NCI-H526 treated with DMSO at 0.1 percent for 48 hours (cell line): ENCODE results near the gene CDH4.

ENCODE experiments used
- DNase-seq: peaks from one replicate; lab custom pipeline; 2025; lab: John Stamatoyannopoulos, UW

Gene CDH4

DNA sequence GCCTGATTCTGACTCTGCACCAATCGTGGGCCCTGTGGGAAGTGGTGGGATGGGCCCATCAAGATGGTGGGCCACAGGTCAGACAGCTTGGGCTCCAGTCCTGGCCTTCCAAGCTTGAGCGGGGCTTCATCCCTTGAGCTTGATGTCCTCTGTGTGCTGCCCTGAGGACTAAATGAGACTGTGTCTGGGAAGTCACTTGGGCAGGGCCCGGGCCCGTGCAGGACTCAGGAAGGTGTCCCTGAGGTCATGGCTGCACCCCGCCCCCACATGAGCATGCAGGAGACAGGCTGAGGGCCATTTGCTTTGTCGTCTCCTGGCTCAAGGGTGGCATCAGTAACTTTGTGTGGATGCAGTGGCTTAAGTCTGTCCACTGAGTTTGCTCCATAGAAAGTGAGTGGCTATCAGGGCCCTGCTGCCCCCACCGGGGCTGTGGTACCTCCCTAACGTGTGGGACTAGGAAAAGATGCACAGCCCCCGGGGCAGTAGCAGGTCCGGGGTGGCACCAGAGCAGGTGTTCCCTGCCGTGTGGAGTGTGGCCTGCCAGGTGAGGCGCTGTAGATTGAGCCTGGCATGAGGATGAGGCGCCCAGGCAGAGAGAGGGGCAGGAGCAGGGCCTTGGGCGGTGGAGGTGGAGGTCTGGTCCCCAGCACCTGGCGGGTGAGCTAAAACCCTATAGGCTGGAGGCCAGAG lies 515.0 kb downstream of the CDH4 start:
- DNase-seq = no peak

DNA sequence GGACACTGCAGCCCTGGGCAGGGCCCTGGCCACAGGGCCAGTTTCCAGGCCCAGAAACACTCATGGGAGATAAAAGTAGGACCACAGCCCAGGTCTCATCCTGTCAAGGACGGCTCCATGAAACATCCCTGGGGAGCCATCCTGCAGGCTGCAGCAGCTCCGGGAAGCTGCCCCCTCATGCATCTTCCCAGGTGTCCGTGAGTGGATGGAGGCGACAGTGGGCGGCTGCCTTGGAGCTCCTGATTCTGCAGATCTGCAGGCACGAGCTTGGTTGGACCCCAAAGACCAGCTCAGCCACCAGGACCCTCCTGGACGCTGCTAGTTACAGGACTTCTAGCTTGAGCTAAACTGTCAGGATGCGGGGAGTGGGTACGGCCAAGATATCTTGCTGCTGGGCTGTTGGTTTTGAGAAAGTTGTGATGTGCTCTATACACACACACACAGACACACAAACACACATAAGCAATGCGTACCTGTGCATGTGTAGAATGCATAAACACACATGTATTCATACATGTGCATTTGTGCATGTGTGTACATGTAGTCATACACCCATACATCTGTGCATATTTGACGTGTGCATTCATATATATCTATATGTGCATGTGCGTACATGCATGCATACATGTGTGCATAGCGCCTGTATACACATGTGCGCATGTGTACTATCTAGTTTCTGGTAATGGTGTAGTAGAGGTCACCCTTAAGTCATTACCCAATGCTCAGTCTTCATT lies 515.9 kb downstream of the CDH4 start:
- no peak for DNase-seq

DNA sequence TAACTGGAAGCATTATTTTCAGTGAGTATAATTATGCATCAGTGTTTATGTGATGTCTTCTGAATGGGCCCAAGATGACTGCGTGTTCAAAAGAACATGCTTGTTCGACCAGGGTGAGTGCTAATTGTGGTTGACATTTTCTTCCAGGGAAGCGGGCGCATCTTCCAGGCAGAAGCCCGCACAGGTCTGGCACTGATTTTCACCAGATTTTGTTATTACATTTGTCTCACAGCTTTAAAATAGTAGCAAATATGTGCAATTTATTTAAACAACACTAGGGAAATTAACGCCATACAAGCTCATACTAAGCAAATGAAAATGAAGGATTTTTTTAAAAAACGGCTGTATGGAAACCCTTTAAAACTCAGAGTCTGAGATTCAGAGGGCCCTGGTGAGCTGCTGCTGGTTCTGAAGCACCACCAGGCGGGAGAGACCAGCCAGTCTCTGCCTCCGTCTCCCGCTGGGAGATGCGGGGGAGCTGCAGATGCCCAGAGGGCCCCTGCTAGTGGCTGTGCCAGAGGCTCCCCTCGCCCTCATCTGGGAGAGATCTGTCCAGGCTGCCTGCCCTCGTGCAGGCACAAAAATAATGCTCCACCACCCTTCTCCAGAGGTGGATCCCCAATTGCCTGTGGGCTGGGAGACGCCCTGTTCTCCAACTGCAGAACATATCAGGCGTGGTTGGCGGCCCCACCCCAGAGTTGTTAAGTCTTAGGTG lies 516.7 kb downstream of the CDH4 start:
- no peak for DNase-seq

DNA sequence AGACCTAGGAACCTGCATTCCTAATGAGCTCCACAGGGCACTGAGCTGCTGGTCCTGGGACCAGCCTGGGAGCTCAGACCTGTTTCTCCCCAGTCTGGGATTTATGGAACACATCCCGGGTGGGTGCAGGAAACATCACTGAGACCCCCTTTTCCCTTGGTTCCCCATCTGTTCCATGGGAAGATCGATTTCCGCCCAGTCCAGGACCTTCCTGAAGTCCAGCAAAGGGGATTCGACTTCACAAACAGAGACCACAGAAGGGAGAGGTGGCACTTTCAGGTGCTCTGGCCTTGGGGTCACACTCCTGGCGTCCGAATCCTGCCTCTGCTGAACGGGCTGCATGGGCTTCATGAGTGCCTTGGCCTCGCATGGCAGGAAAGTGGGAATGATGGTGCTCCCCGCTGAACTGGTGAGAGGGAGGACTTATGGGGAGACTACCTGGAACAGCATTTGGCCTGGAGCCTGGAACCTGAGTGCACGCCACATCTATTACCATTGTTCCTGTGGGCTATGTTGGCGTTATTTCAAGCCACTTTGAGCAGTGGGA lies 517.3 kb downstream of the CDH4 start:
- no peak for DNase-seq

DNA sequence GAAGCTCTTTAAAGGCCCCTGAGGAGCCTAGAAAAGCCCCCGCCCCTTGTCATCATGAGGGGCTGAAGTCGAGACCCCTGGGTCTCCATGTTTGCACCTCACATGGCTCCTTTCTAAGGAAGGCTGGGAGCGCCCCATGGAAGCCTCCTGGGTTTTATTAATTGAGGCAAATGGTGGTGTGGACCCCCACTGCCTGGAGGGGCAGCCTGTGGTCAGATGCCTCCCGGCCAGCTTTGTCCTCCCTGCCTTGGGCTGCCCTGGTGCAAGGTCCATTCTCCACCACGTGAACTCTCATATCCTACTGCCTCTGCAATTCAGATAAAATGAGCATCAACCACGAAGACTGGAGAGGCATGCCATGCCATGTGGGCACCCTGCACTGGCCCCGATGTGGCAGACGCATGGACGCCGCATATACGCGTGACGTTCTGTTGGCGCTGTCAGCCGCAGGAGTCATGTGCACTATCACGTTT lies 518.1 kb downstream of the CDH4 start:
- no peak for DNase-seq

DNA sequence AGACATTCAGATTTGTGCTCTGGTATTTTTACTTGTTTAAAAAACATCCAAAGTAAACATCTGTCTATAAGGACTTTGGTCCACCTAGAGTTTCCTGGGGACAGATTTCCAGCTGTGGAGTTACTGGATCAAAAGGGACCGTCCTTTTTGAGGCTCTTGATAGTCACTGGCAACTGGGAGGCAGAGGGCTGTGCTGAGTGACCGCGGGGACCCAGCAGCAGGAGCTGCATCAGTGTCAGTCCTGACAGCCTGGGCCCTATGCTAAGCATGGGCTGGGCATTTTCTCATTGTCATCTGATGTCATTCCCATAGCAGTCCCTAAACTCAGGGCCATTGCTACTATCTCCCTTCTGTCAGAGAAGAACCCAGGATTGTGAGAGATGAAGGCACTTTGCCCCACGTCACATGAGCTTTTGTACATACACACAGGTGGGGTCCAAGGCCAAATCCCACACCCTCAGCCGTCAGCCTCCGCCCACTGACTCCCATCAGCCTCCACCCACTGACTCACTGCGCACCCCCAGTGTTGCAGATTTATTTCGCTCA lies 519.8 kb downstream of the CDH4 start:
- DNase-seq = no peak

DNA sequence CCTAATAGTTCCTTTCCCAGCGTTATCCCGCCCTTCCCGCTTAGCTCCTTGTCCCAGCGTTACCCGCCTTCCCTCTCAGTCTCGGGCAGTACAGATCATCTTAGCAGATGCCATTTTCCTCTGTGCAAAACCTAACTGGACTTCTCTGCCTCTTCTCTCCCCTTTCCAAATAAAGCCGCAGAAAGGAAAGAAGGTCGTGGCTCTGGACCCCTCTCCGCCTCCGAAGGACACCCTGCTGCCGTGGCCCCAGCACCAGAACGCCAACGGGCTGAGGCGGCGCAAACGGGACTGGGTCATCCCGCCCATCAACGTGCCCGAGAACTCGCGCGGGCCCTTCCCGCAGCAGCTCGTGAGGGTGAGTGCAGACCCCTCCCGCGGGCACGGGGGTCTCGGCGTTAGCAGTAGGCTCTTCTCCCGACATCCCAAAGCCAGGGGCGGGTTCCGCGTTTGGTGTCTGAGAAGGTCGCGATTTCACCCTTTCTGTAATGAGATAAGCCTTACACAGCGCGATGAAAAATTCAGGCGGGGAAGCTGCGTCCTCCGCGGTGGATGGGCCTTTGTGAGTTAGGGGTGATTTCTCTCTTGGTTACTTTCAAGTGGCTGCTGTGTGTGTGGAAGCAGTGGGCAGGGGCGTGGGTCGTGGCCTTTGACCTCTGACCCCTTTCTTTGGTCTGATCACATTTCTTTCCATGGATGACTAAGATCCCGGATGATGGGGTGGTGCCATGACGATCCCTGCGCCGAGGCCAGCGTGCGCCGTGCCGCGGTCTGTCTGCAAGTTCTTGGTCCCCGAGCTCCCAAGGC lies 521.0 kb downstream of the CDH4 start:
- no peak for DNase-seq

DNA sequence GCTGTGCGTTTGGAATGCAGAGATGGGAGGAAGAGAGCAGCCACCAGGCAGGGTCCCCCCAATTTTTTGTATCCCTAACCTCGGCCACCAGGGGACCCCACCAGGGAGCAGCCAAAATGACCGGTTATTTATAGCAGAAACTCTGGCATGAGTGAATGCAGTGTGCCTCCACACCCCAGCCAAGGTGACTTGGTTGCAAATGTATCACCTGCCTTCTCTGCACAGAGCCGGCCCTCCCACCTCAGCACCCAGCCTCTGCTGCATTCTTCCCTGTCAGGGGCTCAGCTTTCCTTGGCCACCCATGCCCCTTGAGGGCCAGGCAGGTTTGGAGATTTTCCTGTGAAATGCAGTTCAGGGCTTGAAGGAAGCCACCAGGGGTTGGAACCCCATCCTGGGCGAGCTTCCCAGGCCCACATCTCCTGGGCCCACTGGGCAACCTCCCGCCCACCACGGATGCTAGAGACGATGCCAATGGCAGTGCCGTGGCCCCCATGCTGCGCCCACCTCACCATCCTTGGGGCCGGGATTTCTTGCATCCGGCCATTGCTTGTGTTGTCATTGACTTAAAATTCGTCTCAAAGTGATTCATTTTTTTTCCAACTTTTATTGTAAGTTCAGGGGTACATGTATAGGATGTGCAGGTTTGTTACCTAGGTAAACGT lies 522.0 kb downstream of the CDH4 start:
- no peak for DNase-seq

DNA sequence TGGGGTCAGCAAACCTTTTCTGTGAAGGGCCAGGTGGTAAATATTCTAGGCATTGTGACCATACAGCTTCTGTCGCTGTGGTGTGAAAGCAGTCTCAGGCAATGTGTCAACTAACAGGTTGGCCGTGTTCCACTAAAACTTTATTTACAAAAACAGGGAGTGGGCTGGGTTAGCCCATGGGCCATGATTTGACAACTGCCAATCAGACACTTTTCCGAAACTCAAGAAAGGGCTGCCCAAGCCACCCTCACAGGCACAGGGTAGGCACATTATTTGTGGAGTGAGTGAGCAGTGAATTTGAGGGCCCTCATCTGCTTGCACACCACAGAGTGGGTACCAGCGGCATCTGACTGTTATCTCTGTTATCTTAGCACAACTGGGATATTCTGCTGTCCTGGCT lies 523.4 kb downstream of the CDH4 start:
- DNase-seq = no peak

DNA sequence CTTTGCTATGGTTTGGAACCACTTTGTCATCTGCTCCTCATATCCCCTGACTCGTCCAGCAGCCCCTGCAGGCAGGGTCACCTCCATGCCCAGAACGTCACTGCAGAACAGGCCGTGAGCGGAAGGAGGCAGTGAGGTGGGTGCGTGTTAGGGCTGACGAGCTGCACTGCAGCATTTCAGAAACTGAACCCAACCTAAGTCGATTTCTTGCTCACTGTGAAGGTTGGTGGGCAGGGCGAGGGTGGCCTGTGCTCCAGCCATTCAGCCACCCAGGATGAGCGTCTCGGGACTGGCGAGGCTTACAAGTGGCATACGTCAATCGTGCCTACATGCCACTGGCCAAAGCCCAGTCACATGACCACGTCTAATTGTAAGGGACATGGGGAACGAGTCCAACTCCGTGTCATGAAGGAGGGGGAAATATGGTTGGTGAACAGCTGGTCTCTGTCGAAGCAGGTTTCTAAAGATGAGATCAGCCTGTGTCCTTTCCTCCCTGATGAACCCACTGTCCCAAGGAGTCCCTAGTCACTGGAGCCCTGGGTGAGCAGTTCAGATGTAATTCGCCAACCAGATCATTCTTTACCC lies 524.5 kb downstream of the CDH4 start:
- DNase-seq = no peak

DNA sequence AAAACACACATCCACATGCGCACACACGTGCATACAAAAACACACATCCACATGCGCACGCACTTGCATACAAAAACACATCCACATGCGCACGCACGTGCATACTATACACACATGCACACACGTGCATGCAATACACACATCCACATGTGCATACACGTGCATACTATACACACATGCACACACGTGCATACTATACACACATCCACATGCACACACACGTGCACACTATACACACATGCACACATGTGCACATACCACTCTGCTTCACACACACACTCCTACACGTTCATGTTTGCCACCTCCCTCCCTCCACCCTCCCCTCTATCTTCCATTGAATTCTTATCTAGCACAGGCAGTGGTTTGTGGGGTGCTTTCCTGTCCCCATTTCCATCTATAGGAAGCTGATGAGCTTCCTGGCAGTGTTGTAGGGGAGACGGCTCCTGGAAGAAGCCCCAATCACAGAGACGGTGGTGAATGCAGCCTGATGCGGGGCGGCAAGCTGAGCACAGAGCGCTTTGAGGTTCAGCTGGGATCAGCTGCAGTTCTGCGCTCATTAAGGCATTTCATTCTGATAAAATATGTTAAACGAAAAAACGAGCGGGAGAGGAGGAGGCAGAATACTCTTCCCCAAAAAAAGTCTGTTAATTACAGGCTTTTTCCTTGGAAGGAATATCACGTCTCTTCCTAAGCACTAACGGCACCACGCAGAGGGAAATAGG lies 525.9 kb downstream of the CDH4 start:
- no peak for DNase-seq

DNA sequence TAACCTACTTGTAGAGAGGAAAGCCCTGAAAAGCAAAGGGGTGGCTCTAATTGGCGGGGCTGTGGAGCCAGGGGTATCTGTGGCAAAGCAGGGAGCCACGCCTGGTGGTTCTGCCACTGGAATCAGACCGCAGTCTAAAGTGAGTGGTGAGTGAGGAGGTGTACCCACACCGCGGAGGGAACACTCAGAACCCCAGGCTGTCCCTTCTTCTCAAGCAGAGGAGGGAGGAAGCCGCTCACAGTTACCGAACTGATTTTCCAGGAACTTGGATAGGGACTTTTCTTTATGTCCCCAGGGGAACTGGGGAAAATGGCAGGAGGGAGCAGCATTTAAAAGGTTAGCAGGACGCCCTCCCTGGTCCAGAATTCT lies 526.4 kb downstream of the CDH4 start:
- no peak for DNase-seq

DNA sequence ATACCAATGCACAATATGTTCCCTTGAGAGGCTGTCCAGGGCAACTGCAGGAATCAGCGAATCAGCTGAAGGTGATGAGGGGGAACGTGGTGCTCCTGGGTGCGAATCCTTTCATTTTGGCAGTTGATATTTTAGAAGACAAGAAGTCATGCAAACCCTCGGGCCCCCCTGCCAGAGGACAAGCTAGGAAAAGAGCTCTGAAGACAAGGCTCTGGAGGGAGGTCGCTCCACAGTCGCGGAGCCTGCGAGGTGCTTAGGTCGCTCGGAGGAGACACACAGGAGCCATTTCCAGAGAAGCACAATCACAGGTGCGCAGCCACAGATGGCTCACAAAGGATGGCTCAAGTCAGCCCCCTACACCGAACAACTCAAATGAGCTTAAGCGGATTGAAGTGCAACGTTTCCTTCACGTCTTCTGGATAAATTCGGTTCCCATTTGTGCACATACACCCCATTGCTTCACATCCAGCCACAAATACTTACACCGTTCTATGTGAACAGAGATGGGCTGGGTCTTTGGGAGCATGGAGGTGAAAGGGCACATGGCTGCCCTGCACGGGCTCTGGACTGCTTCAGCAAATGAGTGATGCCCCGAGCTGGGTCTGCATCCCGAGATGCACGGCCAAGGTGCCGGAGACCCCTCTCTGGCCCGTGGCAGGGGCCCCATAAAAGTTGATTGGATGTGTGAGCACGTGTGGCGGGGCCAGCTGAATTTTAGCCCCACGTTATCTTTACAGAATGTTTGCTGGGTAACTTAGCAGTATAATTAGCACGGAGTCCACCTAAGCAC lies 527.3 kb downstream of the CDH4 start:
- no peak for DNase-seq

DNA sequence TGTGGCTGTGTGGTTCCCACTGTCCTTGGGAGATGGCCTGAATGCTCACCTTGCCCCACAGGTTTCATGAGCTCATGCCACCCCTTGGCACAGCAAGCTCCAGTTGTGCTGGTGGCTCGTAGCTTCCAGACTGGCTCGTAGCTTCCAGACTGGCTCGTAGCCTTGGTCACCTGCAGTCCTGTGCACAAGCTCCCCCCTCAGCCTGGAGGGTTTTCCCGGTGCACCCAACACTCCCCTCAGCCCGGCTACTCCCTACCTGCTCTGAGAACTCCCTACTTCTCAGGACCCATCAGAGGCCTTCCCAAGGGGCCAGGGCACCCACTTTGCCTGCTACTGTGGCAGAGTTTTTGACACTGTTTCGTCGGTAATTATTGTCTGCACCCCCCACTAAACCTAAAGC lies 528.0 kb downstream of the CDH4 start:
- no peak for DNase-seq

DNA sequence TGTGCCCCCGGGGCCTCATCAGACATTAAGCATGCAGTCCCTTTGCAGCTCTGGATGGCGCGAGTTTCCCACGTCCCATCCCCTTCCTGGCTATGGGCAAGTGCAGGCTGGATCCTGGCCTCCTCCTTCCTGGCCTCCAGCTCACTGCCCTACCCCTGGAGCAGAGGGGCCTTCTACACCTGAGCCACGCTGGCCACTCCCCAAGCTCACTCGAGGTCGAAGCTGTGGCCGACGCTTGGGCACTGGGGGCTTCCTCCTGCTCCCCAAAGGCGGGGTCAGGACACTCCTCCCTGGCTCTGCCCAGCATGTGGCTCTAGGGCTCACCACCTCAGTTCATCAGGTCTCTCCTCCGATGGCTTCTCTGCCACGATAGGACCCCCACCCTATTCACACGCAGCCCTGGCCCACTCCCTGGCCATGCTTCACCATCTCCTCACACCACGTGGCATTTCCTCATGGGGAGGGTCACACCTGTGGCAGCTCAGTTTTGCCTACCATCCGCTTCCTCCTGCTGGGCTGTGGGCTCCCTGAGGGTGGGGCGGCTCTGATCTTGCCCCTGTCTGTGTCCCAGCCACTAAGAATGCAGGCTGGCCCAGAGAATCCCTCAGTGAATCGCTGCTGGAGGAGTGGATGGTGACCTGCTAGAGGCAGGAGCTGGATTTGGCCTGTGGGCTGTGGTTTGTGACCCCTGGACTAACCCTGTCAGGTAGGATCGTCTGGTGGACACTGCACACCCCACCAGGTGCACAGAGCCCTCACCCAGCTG lies 532.9 kb downstream of the CDH4 start:
- no peak for DNase-seq

DNA sequence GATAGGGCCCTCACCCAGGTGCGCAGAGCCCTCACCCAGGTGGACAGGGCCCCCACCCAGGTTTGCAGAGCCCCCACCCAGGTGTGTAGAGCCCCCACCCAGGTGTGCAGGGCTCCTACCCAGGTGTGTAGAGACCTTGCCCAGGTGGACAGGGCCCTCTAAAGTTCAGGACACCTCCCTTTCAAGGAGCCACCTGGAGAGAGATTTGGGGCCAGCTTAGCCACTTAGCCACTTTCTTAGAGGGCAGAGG lies 533.4 kb downstream of the CDH4 start:
- DNase-seq = no peak

DNA sequence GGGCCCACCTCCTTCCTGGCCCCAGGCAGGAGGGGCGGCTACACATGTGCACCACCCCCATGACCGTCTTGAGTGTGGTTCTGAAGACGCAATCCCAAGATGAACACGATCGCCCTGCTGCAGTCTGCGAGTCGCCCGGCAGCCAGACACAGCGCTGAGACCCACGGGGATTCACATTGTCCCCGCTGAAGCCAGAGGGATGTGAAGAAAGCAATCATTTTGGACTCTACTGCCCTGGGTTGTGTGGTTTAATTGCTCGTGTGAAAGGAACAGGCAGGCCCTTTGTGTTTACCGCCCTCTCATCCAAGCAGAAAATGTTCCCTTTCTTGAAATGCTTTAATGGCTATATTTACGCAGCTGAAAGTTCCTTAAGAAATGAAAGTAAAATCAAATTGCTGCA lies 534.2 kb downstream of the CDH4 start:
- DNase-seq = no peak

DNA sequence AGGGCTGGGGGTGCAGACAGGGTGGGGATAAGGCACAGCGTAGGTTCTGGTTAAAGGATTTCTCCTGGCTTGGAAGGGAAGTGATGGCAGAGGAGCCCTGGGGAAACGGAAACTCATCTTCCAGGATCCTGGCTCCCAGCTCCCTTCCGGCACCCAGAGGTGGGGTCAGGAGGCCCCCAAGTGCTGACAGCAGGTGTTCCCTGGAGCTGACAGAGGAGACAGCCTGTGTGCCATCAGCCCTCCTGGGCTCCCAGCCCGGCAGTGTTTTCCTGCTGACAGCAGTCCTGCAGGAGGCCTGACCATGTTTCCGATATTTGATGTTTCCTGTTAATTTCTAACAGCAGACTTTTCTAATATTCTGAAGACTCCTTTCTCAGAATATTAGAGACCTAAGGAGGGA lies 536.3 kb downstream of the CDH4 start:
- DNase-seq = no peak

DNA sequence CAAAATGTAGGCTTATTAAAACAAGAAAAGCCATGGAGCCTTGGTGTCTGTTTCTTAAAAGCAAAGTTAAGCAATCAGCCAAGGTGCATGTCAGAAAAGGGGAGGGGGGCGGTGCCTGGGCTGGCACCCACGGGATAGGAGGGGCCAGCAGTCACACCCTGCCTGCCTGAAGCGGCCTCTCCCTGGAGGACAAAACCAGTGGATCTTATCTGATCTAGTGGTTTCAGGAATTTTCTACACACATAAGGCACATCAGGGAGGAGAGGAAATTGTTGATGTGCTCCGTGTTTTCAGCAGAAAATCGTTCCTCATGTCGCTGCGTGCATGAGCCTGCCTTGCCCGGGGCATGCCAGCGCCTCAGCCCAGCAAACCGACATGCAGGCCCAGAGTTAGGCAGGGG lies 537.3 kb downstream of the CDH4 start:
- no peak for DNase-seq
